Stimulated activated CD8-positive, alpha-beta memory T cell treated with anti-CD3 and anti-CD28 coated beads, Interleukin-2, amount 100 ng/mL, for 48 hours (primary cell): ENCODE data around the gene DENND4B.

Experiments used
- DNase-seq, 2 donors: peaks; one replicate each; pipeline ENCODE4 v3.0.0-alpha.2; 2020; ENCODE audit warnings: low read depth in 2 of 2

DENND4B gene

DNA sequence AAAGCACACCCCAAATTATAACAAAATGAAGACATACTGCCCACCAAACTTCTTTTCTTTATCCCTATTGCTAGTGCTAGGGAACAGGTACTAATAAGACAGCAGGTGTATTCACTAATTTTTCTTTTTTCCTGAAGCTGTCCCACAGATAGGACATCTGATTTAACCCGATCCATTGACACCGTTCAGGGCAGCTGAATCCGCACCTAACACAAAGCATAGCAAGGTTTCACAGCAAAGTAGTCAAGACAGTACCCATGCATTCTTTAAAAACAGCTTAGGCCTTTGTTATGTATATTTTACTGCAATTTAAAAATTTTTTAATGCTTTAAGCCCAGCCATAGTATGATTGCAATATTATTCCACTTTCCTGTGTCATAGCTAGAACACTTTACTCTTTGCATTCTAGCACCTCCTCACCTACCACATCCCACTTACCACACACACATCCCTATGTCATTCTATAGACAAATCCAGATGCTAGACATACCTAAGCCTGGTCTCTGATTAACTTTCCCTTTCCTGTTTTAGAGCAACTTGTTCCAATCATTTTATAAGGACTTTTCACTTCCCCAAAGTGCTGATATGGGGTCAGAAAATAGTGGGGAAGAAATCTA lies 64.1 kb downstream of the DENND4B start:
- DNase-seq = no peak

DNA sequence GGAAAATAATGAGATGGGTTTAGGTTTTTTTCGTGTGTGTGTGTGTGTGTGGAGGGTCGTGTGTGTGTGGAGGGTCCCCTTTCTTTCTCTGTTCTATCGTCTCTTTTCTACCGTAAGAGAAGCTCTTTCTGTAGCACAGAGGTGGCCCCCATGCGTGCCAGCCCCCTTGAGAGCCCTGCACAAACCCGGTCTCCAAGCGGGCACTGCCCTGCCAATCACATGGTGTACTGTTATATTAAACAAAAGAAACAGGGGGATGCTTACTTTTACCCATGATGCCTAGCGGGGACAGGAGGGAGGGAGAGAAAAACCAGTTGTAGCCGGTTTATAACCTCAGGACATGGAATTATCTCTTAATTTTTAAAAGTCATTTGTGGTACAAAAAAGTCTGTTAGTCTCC lies 64.8 kb downstream of the DENND4B start:
- DNase-seq = no peak

DNA sequence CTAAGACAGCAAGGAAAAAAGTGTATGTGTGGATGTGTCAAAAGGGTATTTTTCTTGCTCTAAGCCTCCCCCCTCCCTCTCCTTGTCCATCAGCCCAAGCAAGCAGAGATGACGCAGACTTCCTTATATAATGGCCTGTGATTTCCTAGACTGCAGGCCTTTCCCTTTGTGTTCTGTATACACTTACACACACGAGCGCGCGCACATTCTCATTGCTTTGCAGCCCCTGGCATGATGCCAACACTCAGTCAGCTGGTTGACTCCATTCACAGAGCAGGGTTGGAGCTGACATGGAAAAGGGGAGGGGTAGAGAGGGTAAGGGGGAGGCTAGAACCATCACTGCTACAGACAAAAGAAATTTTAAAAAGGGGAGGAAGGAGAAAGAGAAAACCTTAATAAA lies 65.6 kb downstream of the DENND4B start:
- DNase-seq = no peak

DNA sequence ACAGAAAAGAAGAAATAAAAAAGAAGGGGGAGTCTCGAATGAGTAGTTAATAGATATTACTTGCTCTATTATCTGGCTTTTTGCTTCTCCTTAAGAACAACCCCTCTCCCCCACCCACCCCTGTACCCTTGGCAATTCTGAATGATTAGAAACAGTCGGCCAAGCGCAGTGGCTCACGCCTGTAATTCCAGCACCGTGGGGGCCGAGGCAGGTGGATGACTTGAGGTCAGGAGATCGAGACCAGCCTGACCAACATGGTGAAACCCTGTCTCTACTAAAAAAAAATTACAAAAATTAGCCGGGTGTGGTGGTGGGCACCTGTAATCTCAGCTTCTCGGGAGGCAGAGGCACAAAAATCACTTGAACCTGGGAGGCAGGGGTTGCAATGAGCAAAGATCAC lies 66.5 kb downstream of the DENND4B start:
- DNase-seq = no peak
